Subcutaneous adipose tissue (tissue), 4 donors: ENCODE results near the gene ZNF814. TPM values are rescaled to one million over a fixed set of nuclear protein-coding genes. Genes with fewer than 3 reads are reported as not detected.
"Not testable (repeated sequence)": the region's sequence is repeated elsewhere in the genome, so short reads cannot be mapped to it uniquely, and the experiment has no call there.

Source experiments
- total RNA-seq, 4 donors: library from RNA; depleted of rRNA; stranded (reverse); fragments of >200 nt; gene quantifications; one replicate each; pipeline ENCODE4 v1.1.0, GENCODE V29; 2016
- TF ChIP-seq, protein P1 (sequence below): fragments of 450-650 bp; IDR thresholded peaks from one replicate; pipeline ENCODE4 v1.5.1; 2016; ENCODE audit warnings: low read depth, mild to moderate bottlenecking, control low read depth, antibody characterized with exemption, moderate library complexity

ZNF814 gene
- total RNA-seq: 1 to 10 TPM; 6.8 to 9.0 (median 8.7) TPM

DNA sequence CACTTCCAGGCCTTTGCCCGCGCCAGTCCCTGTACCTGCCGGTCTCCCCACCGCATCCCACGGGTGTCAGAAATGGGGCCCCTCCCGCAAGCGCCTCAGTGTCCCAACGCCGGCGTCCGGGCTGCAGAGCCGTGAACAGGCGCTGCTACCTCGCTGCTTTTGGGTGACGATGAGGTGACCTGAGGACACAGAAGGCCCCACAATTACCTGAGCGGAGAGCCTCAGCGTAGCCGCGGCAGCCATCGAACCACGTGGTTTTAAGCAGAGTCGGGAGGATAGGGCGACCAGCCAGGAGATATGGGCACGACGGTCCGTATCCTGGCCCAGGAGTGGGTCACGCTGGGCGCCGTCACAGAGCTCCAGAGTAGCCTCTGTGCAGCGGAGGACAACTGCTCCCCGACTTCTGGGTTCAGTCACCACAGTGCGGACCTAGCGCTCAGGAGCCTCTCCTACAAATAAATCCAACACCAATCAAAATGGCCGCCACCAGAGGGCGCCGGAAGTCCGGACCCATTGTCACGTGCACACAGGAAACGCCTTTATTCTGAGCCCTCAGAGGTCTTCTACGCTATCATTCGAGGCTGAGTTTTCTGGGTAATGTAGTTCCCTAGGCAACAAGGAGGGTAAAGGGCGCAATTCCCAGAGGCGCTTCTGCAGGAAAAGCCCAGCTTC lies at the start of gene ZNF814:
ZNF814 (minus strand) TSS at position 478 of the 672 bp plus-strand sequence; CDS start at position 243, 235 bp downstream.
- TF ChIP-seq, protein P1, sequence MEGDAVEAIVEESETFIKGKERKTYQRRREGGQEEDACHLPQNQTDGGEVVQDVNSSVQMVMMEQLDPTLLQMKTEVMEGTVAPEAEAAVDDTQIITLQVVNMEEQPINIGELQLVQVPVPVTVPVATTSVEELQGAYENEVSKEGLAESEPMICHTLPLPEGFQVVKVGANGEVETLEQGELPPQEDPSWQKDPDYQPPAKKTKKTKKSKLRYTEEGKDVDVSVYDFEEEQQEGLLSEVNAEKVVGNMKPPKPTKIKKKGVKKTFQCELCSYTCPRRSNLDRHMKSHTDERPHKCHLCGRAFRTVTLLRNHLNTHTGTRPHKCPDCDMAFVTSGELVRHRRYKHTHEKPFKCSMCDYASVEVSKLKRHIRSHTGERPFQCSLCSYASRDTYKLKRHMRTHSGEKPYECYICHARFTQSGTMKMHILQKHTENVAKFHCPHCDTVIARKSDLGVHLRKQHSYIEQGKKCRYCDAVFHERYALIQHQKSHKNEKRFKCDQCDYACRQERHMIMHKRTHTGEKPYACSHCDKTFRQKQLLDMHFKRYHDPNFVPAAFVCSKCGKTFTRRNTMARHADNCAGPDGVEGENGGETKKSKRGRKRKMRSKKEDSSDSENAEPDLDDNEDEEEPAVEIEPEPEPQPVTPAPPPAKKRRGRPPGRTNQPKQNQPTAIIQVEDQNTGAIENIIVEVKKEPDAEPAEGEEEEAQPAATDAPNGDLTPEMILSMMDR: no peak

DNA sequence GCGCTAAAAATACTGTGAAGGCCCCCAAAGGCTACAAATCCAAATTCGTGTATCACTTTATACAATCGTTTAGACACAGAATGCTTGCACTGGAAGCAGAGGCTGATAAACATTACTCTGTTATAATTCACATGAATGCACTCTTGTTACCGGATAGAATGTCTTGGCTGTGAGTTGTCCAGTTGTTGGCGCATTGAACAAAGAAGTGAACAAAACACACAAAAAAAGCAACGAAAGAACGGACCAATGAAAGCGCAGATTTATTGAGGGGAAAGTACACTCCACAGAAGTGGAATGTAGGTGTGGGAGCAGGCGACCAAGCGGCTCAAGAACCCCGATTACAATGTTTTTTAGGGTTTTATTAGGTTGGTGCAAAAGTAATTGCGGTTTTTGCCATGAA lies 46.9 kb upstream of the ZNF814 start:
- TF ChIP-seq, protein P1: no peak

DNA sequence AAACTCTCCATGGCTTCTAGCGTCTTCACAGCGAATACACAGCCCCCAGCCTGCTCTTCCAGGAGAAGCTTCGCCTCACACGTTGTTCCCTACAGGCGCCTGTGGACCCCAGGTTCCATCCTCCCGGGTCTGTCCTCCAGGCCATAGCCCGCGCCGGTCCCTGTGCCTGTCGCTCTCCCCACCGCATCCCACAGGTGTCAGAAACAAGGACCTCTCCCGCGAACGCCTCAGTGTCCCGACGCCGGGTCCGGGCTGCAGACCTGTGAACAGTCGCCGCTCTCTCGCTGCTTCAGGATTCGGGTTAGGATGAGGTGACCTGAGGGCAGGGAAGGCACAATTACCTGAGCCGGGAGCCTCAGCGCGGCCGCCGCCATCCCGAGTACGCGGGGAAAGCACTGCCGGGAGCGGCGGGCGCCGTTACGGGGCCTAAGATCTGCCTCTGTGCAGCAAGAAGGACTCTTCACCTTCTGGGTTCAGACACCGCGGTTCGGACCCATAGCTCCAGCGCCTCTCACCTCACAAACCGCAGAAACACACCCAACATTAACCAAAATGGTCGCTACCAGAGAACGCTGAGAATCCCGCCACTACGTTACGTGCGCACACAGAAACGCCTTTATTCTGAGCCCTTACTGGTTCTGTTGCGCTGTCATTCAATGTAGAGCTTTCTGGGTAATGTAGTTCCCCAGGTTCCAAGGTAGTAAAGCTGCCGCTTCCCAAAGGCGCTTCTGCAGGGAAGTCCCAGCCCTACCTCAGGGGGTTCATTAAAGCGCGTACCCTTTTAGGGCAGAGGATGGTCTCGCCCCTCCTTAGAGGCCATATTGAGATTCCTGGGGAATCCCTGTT lies 46.2 kb upstream of the ZNF814 start, which contains the start of gene ZNF418:
ZNF418 (minus strand) TSS at position 583 of the 846 bp plus-strand sequence. CDS start 1,580 bp downstream, outside the sequence.
- TF ChIP-seq, protein P1: no peak

DNA sequence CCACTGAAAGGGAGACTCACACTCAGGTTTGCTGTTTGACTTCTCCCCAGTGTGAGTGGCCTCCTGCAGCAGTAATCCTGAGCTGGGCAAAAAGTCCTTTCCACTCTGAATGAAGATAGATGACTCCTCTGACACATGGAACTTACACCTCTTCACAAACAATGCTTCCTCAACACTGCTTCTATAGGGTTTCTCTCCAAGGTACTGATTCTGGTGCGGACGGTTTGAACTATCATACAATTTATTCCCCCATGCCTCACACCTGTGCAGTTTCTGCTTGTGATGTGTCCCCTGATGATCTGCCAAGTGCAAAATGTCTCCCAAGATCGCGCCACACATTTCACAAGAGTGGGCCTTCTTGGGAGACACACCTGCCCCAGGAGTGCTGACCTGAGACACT lies 38.8 kb upstream of the ZNF814 start:
- TF ChIP-seq, protein P1: no peak

DNA sequence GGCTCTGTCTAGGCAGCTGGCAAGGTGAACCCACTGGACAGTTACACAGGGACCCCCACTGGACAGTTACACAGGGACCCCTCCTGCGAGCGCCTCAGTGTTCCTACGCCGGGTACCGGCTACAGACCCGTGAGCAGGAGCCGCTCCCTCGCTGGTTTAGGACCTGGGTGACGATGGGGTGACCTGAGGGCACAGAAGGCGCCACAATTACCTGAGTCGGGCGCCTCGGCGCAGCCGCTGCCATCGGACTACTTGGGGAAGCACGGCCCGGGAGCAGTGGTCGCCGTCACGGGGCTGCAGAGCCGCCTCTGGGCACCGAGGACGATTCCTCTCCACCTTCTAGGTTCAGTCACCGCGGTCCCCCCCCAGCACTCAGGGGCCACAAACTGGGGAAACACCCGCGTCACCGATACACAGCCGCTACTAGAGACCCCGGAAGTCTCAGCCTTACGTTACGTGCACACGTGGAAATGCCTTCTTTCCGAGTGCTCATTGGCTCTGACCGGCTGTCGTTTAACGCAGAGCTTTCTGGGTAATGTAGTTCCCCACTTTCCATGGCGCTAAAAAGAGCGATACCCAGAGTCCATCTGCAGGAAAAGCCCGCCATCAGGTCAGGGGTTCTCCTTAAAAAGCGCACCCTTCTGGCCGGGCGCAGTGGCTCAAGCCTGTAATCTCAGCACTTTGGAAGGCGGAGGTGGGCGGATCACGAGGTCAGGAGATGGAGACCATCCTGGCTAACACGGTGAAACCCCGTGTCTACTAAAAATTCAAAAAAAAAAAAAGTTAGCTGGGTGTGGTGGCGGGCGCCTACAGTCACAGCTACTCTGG lies 27.5 kb upstream of the ZNF814 start, which contains the start of gene ZNF417:
ZNF417 (minus strand) TSS at position 425 of the 828 bp plus-strand sequence; CDS start at position 244, 181 bp downstream.
- TF ChIP-seq, protein P1: not testable (repeated sequence)

DNA sequence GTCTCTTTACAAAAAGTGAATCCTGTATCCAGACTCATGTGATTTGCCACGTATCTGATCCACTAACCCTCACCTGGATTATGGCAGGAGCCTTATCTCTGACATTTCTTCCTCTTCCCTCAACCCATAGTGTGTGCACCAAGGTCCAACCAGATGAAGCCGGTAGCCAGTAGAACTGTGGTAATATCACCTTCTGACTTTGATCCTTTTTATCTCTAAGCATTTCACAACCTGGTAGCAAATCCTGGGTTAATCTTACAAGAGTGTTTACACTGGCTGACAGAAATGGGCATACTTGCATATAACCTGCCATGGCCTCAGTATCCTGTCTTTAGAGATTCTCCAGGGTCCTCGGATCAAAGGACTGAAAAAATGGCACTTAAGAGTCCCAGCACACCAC lies 25.7 kb upstream of the ZNF814 start:
- TF ChIP-seq, protein P1: no peak
